Stomach smooth muscle (tissue), 2 donors: Measurements from ENCODE around the gene CEP72.
"Not testable (repeated sequence)": the region's sequence is repeated elsewhere in the genome, so short reads cannot be mapped to it uniquely, and the experiment has no call there.

Experiments used
- H3K27ac ChIP-seq: one replicate; pipeline ENCODE4 v1.7.0; 2013; ENCODE audit warnings: mild to moderate bottlenecking, low read length, inconsistent platforms
- H3K27me3 ChIP-seq, 2 donors: one replicate each; pipeline ENCODE4 v1.7.0; 2013; ENCODE audit warnings: low read length in 2 of 2; ENCODE audit not compliant: insufficient read depth in 2 of 2, control insufficient read depth in 1 of 2
- H3K36me3 ChIP-seq, 2 donors: one replicate each; pipeline ENCODE4 v1.7.0; 2013; ENCODE audit warnings: low read length in 2 of 2; ENCODE audit not compliant: control insufficient read depth in 2 of 2, insufficient read depth in 2 of 2
- H3K4me1 ChIP-seq: one replicate; pipeline ENCODE4 v1.7.0; 2013; ENCODE audit warnings: low read length; ENCODE audit not compliant: control insufficient read depth, insufficient read depth
- H3K4me3 ChIP-seq, 2 donors: one replicate each; pipeline ENCODE4 v1.7.0; 2013; ENCODE audit warnings: low read length in 2 of 2
- H3K9ac ChIP-seq, 2 donors: one replicate each; pipeline ENCODE4 v1.7.0; 2013; ENCODE audit warnings: low read length in 2 of 2, mild to moderate bottlenecking in 1 of 2
- H3K9me3 ChIP-seq, 2 donors: one replicate each; pipeline ENCODE4 v1.7.0; 2013; ENCODE audit warnings: low read length in 2 of 2; ENCODE audit not compliant: control insufficient read depth in 2 of 2
- donor health status: healthy.
- donor health status: Pancreatic carcinoma.

CEP72 gene

DNA sequence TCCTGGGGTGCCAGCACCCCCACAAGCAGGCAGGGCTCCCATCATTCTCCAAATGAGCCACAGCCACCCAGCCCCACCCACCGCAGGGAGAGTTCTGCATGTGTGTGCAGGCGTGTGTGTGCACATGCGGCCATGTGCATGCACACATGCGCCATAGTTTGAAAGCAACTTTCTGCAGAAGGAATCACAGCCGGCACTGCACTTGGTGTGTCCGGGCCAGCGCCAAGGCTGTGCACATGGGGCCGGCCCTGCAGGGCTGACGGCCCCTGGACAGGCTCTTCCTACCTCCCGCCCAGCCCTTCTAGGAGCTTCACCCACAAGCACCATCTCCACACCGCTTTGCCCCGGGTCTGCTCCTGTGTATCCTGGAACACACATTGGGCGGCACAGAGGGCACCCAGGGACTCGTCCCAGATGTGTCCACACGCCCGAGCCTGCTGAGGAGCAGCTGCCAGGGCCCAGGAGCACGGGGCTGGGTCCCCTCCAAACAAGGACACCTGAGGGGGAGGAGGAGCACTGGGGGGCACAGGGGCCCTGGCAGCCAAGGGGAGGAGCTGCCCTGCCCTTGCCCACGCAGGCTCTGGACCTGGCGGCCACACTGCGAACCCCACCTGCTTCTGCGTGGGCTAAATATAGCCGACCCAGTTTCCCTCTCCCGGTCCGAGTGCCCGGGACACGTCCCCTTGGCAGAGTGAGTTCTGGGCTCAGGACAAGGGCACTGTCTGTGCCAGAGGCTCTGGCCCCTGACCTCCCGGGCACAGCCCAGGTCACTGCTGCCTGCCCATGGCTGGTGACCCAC is 61.9 kb downstream of the CEP72 start:
- Histone ChIP-seq H3K9me3 (no peaks in the 10 kb centered on the region), H3K27me3 (no peaks in the 10 kb centered on the region), H3K9ac (no peak overlapping the region), H3K36me3 (peaks cover 5% of the 10 kb centered on the region in 2 donors), H3K4me1 (peaks cover 84% of the 10 kb centered on the region), H3K27ac (peak overlapping the region; percentile 66), H3K4me3 (peak overlapping the region; percentile 30 to 49)

DNA sequence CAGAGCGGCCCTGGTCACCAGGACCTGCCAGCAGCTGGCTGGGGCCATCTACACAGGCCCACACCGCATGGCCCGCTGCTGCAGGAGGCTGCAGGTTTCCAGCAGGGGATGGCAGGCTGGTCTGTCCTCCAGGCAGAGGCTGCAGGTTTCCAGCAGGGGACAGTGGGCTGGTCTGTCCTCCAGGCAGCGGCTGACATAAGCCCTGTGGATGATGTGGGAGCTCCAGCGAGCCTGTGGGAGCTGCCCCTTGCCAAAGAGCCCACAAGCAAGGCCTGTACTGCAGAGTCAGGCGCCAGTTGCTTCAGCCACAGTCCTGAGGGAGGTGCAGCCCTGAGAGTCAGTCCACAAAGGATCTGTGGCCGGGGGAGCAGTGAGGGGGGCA is 62.5 kb downstream of the CEP72 start:
- Histone ChIP-seq H3K9me3 (no peaks in the 10 kb centered on the region), H3K4me3 (peak overlapping the region in 1 of 2 donors; percentile 49), H3K27ac (peak overlapping the region; percentile 66), H3K9ac (no peak overlapping the region), H3K27me3 (no peaks in the 10 kb centered on the region), H3K36me3 (peaks cover 5% of the 10 kb centered on the region in 2 donors), H3K4me1 (peaks cover 78% of the 10 kb centered on the region)

DNA sequence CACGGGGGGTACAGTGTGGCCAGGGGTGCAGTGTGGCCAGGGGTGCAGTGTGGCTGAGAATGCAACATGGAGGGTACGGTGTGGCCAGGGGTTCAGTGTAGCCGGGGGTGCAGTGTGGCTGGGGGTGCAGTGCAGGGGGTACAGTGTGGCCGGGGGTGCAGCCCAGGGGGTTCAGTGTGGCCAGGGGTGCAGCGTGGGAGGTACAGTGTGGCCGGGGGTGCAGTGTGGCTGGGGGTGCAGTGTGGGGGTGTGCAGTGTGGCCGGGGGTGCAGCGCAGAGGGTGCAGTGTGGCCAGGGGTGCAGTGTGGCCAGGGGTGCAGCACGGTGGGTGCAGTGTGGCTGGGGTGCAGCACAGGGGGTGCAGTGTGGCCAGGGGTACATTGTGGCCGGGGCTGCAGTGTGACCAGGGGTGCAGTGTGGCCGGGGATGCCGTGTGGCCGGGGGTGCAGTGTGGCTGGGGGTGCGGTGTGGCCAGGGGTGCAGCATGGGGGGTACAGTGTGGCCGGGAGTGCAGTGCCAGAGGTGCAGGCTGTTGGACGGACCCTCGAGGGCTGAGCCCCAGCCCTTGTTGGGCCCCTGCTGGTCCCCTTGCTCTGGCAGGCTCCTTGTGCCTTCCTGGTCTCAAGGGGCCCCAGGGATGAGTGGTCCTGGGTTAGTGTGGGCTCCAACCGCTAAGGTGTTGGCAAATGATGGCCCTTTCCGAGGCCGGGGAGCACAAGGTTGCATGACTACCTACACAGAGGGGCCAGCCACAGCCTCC is 63.2 kb downstream of the CEP72 start:
- Histone ChIP-seq H3K9me3 (no peaks in the 10 kb centered on the region), H3K4me1 (peaks cover 74% of the 10 kb centered on the region), H3K36me3 (peaks cover 5% of the 10 kb centered on the region in 2 donors), H3K27ac (peak overlapping the region; percentile 66), H3K27me3 (no peaks in the 10 kb centered on the region), H3K9ac (no peak overlapping the region), H3K4me3 (no peak overlapping the region)

DNA sequence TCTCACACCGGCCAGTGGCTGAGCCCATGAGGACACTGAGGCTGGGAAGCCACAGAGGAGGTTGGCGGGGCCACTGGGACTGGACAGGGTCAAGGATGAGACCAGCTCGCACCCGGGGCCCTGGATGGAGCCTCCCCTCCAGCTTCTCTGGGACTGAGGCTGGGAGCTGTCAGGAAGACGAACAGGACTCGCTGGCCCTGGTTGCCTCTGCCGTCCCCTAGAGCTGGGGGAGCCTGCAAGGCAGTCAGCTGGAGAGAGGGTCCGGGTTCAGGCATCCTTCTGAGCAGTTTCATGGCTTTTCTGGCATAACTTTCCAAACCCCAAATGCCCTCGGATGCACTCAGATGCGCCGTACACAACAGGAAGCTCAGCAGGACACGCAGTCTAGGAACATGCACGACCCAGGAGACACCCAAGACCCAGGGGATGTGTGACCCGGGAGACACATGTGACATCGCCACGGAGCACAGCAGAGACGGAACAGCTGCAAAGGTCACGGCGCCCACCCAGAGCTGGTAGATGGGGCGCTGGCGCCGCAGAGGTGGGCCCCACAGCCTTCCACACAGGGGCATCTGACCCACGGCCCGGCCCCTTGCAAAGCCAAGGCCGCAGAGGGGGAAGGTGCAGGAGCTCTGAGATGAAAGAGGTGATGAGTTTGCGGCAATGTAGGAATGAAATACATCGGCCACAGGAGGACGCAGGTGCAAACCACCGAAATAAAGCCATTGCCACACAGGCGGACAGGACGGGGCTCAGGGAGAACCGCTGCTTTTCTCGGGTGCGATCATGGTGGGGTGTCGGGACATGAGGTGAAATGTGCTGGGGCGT is 63.9 kb downstream of the CEP72 start:
- no peak overlapping the region for H3K9ac ChIP-seq
- H3K9me3 ChIP-seq = no peaks in the 10 kb centered on the region
- H3K27me3 ChIP-seq = no peaks in the 10 kb centered on the region
- peaks cover 5% of the 10 kb centered on the region in 2 donors for H3K36me3 ChIP-seq
- peaks cover 72% of the 10 kb centered on the region for H3K4me1 ChIP-seq
- no peak overlapping the region for H3K27ac ChIP-seq
- no peak overlapping the region for H3K4me3 ChIP-seq

DNA sequence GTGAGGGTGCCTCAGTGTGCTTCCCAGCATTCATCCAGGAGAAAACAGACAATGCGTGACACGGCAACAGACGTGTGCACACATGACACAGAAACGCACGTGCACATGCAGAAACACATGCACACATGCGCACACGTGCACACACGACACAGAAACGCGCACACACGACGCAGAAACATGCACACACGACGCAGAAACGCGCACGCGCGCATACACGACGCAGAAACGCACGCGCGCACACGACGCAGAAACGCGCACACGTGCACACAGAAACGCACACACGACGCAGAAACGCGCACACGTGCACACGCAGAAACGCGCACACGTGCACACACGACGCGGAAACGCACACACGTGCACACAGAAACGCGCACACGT is 64.5 kb downstream of the CEP72 start:
- peaks cover 68% of the 10 kb centered on the region for H3K4me1 ChIP-seq
- H3K27ac ChIP-seq = no peak overlapping the region
- no peaks in the 10 kb centered on the region for H3K9me3 ChIP-seq
- no peak overlapping the region for H3K9ac ChIP-seq
- H3K4me3 ChIP-seq = no peak overlapping the region
- H3K36me3 ChIP-seq = peaks cover 5% of the 10 kb centered on the region in 2 donors
- no peaks in the 10 kb centered on the region for H3K27me3 ChIP-seq

DNA sequence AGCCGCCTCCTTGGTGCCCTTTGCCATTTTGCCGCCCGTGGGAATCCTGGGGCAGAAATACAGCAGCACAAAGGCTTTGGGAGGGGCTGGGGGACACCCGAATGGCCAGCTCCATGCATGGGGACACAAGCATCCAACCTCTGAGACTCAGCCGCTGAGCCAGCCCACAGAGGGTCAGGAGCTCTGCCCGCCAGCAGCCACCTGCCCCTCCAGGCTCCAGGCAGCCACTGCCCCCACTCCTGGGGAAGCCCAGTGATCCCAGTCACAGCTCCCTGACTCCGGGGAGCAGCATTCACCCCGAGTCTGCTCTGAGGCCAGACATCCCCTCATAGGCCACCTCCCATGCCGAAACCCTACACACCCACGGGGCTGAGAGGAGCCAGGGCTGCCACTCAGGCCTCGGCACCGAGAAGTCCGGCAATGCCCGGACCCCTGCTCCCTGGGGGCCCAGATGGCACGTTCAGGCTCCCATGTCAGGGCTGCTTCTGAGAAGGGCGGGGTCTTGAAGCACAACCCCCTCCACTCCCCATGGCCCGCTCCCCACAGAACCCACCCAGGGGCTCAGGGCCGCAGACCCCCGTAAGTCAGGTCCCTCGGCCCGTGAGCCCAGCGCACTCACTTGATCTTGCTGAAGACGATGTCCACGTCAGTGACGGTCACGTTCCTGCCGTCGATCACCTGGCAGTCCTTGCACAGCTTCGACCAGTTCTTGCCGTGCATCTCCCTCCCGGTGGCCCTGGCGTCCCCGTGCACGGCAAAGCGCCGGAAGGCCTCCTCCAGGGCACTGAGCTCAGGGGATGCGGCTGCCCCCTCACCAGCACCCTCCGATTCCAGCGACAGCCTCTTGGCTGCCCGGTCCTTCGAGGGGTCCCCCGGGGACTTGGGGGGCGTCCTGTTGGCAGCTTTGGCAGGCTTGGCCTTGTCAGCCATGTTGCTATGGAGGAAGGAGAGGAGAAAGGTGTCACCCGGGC is 65.3 kb downstream of the CEP72 start:
- no peaks in the 10 kb centered on the region for H3K9me3 ChIP-seq
- no peak overlapping the region for H3K4me3 ChIP-seq
- peaks cover 61% of the 10 kb centered on the region for H3K4me1 ChIP-seq
- no peak overlapping the region for H3K27ac ChIP-seq
- H3K36me3 ChIP-seq = peaks cover 5% of the 10 kb centered on the region in 2 donors
- H3K27me3 ChIP-seq = no peaks in the 10 kb centered on the region
- H3K9ac ChIP-seq = no peak overlapping the region

DNA sequence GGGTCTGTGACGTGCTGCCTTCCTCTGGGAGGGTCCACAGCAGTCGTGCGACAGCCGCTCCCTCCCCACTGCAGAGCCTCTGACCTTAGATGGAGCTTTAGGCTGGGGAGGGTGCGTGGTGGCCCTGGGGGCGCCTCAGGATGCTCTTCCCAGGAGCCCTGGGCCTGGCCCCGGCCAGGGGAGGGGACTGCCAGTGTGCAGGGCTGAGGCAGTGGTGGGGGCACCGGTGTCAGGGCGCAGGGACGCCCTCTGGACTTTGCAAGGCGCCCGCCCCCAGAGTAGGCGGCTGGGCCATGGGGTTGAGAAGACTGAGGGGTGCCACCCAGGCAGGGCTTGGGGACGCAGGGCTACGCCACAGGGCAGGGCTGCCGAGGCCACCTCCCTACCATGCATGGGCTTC is 66.4 kb downstream of the CEP72 start:
- not testable (repeated sequence) for H3K9me3 ChIP-seq, H3K27ac ChIP-seq, H3K9ac ChIP-seq, H3K36me3 ChIP-seq, H3K4me3 ChIP-seq, H3K27me3 ChIP-seq
- peaks cover 55% of the 10 kb centered on the region for H3K4me1 ChIP-seq

DNA sequence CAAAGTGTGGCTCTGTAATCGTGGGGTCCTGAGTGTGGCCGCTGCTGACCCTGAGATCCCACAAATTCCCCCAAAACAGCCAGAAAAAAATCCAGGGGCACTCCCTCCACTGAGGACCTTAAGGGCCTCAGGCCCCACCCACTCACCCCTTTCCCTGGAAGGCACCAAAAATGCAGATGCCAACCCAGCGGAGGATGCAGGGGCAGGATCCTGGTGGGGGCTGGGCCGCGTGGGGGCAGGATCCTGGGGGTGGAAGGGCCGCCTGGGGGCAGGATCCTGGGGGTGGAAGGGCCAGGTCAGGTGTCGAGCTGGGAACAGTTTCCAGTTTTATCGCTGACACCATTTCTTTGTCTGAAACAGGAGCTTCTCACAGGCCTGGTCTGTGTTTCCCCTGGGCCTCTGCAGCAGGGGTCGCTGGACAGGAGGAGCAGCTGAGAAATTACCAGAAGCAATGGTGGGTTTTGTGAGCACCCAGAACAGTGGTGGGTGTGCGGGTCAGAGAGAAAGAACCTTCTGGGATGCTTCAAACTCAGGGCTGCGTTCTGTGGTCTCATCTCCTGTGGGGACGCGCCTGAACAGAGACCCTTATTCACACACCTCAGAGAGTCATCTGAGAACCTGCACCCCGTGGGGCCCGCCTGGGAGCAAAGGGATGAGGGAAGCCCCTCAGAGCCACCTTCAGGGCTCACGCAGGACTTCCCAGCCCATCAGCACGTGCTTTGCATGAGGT is 67.2 kb downstream of the CEP72 start:
- not testable (repeated sequence) for H3K27me3 ChIP-seq, H3K9ac ChIP-seq, H3K36me3 ChIP-seq, H3K9me3 ChIP-seq, H3K4me3 ChIP-seq, H3K27ac ChIP-seq
- peaks cover 55% of the 10 kb centered on the region for H3K4me1 ChIP-seq

DNA sequence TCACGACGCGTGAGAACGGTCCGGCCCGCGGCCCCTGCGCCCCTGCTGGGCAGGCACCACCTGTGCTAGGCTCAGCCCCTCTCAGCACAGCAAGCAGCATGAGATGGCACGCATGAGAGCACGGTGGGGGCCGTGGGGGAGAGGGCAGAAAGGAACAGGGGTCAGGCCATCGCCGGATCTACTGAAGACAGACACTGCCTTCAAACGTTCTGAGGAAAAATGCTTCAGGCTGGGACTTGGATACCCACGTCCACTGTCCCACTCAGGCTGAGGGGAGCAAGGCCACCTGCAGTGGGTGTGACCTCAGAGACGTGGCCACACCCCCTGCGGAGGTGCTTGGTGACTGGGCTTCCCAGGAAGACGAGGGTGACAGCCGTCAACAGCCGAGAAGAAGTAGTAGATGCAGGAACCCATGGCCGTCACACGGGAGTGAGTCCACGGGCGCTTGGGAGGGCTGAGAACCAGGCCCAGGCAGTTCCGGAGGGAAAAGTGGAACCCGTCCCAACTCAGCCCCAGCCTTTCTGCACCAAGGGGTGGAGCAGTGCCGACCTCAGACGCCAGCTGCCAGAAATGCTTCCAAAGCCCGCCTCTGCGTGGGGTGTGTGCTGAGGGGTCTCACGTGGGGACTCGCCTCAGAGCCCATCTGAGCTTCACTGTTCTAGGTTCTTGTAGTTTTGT is 68.1 kb downstream of the CEP72 start:
- H3K9me3 ChIP-seq, H3K36me3 ChIP-seq, H3K27me3 ChIP-seq, H3K4me3 ChIP-seq, H3K27ac ChIP-seq, H3K9ac ChIP-seq: not testable (repeated sequence)
- H3K4me1 ChIP-seq = peaks cover 53% of the 10 kb centered on the region
